GM12874 (cell line): ENCODE results near the gene RHBDL2.

Experiments
- TF ChIP-seq, protein P1 (sequence below): IDR thresholded peaks from 2 replicates; pipeline ENCODE4 v1.5.1; 2011; ENCODE audit warnings: low read depth, mild to moderate bottlenecking, control low read depth, low read length, moderate library complexity; ENCODE audit not compliant: insufficient read depth

Gene RHBDL2

DNA sequence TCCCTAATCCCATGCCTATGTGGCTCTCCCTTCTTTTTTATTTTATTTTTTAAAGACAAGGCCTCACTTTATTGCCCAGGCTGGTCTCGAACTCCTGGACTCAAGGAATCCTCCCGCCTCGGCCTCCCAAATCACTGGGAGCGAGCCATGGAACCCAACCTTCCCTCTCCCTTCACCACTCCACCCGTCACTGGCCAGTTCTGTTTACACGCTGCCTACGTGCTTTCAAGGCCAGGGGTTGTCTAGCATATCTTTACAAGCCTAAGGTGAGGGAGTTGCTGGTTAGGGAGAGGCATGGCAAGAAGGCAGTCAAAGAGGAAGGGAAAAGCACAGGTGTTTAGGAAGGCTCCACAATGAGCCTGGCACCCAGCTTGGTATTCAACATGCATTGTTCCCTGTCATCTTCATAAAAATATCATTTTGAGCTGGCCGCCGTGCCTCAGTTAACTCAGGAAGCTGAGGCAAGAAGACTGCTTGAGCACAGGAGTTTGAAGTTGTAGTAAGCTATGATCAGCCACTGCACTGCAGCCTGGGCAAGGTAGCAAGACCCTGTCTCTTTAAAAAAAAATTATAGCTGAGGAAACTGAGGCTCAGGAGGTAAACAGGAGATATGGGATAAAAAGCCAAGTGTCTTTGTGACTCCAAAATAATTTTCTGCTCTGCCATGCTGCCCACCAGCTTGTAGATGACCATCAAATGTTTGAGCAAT lies 1.1 kb downstream of the RHBDL2 start:
- TF ChIP-seq, protein P1, sequence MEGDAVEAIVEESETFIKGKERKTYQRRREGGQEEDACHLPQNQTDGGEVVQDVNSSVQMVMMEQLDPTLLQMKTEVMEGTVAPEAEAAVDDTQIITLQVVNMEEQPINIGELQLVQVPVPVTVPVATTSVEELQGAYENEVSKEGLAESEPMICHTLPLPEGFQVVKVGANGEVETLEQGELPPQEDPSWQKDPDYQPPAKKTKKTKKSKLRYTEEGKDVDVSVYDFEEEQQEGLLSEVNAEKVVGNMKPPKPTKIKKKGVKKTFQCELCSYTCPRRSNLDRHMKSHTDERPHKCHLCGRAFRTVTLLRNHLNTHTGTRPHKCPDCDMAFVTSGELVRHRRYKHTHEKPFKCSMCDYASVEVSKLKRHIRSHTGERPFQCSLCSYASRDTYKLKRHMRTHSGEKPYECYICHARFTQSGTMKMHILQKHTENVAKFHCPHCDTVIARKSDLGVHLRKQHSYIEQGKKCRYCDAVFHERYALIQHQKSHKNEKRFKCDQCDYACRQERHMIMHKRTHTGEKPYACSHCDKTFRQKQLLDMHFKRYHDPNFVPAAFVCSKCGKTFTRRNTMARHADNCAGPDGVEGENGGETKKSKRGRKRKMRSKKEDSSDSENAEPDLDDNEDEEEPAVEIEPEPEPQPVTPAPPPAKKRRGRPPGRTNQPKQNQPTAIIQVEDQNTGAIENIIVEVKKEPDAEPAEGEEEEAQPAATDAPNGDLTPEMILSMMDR = no peak

- TF ChIP-seq, protein P1 = no peak
These were observed 2.8 kb downstream of the RHBDL2 start for GRCh38 chr1:38938722-38939260.

- TF ChIP-seq, protein P1 = no peak
These were observed 9.1 kb downstream of the RHBDL2 start for GRCh38 chr1:38932571-38932970.

DNA sequence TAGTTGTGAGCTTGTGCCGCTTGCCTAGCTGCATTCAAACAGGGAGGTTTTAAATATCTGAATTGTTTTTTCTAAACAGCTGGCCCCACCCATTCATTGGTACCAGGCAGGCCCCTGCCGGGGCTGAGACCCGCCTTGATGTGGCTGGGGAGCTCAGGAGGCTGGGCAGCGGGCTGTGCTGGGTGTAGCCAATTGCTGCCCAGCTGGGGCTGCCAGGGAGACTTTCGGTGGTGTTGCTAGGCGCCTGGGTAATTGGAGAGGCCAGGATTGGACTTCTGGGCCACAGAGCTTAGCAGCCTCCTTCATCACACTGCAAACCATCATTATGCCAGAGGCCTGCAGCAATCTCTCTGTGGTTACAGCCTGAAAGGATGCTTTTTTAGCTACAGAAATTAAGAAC lies 12.2 kb downstream of the RHBDL2 start:
- TF ChIP-seq, protein P1 = no peak

GRCh38 chr1:38929054-38929453 lies 12.6 kb downstream of the RHBDL2 start:
- TF ChIP-seq, protein P1 = no peak

DNA sequence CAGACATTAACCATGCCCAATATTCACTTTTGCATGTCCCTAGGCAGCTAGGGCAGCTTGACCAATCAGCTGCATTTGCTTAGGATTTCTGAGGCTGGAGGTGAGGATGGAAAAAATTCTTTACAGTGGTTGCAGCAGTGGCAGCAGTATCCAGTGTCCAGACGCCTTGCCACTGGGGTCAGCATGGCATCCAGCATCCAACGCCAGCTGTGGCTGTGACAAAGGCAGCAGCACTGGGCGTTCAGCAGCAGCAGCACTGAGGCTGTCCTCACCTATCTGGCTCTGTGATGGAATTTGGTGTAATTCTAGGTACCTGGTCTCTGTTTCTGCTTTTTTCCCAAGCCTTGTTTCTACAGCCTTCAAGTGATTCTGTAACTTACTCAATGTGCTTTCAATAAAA lies 15.5 kb downstream of the RHBDL2 start:
- TF ChIP-seq, protein P1 = no peak

GRCh38 chr1:38925391-38925790 lies 16.2 kb downstream of the RHBDL2 start:
- TF ChIP-seq, protein P1 = no peak
